Nucleus accumbens (tissue), 56 donors: Measurements from ENCODE around the gene EPM2A.

Experiments
- DNase-seq, 56 donors: peaks; one replicate each; lab custom pipeline; 2025; lab: John Stamatoyannopoulos, UW

The EPM2A gene

DNA sequence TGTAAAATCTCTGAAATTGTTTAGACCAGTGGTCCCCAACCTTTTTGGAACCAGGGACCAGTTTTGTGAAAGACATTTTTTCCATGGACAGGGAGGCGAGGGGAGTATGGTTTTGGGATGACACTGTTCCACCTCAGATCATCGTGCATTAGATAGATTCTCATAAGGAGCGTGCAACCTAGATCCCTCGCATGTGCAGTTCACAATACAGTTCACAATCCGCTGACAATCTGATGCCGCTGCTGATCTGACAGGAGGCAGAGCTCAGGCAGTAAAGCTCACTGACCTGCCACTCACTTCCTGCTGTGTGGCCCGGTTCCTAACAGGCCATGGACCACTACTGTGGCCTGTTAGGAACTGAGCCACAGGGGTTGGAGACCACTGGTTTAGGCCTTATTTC is 115.2 kb downstream of the EPM2A start:
- no peak for DNase-seq

DNA sequence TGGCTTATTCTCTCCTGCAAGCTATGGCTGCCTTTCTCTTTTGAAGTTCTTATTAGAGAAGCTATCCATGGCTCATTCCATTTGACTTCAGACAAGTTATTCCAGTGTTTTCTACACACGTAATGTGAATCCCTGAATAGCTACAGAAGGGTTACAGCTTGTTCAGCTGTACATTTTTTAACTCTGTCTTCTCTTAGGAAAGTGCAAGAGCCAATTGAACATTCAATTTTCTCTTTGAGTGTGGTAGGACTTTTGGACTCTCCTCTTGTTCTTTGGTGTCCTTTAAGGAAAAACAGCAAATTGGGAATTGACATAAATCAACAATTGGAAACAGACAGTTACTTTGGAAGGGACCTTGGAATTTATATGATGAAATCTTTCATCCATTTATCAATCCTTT is 125.8 kb downstream of the EPM2A start:
- no peak for DNase-seq

DNA sequence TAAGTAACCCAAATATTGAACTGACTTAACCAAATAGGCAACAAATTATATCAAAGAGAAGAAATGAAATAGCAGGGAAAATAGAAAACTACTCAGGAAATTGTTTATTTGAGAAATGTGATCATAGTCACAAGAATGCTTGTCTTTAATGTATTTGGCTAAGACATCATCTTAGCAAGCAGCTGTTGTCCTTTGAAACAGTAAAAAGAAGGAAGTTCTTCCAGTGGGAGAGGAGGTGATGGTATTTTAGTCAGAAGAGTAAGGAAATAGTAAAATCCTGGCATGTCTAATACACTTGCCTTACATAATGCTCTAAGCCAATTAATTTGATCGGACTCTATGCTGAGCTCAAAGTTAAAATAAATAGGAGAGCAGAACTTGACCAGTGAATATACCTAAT is 126.5 kb downstream of the EPM2A start:
- no peak for DNase-seq

DNA sequence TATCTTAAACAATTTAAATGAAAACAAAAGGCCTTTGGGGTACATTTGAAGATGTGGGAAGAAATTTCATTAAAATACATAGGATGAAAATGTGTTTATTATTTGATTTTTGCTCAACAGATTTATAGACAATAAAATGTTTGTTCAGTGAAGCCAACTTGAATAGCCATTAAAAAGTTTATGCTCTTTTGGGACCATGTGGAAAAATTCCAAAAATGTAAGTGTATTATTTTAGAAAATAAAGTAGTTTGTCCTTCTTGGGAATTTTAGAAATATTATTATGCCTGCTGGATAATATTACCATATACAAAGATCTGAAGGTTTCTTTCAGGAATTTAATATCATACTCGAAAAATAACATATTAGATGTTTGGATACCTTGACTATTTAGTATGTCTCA is 131.3 kb downstream of the EPM2A start:
- DNase-seq: no peak

DNA sequence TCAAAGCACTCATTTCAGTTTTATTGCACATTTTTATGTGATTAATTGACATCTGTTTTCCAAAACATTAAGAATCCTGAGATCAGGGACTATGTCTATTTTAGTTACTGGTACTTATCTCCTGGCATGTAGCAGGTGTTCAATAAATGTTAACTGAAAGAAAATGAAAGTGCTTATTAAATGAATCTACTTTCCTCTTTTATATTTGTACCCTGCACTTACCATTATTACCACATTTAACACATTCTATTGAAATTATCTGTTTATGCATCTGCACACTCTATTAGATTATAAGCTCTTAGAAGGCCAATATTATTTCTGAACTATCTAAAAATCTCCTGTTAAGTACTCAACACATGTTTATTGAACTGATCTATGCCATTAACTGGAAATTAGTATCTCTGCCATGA is 131.9 kb downstream of the EPM2A start:
- DNase-seq: no peak

DNA sequence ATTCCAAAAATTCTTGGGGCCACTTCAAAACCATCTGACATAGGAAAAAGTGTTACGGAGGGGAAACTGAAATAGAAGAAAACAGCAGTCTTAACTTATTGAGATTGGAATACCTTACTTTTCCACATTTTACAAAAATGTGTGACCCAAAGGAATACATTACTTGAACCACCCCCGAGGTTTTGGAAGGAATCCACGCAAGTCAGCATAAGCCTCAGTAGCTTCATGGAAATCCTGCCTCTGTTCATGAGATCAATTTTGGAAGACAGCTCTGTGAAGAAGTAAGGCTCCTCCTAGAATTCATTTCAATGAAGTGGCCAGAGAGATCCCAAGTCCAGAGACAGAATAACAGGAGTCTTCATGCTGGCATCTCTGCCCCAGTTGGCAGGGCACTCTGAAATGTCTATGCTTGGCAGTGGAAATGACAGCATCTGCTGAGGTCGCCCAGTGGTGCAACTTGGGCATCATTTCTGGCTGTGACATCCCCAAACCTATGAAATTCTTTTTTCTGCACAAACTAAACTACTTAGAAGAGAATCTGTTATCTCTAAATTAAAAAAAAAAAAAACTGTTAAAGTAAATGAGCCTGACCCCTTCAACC is 132.5 kb downstream of the EPM2A start:
- DNase-seq: no peak

DNA sequence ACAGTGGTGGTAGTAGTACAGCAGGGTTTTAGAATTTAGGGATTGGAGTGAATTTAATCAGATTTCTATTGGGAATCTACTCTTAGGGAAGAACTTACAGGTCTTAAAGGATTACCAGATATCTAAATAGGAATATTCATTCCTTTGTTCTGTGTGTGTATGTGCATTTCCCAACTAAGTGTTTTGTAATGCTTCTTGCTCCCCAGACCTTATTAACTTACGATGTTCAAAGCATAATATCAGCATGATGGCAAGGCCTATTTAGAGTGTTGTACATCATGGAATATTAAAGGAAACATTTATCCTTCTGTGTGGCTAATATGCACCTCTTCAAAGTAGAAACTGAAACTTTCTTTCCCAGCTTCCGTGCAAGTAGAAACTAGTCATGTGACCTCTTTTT is 133.9 kb downstream of the EPM2A start:
- DNase-seq: no peak

DNA sequence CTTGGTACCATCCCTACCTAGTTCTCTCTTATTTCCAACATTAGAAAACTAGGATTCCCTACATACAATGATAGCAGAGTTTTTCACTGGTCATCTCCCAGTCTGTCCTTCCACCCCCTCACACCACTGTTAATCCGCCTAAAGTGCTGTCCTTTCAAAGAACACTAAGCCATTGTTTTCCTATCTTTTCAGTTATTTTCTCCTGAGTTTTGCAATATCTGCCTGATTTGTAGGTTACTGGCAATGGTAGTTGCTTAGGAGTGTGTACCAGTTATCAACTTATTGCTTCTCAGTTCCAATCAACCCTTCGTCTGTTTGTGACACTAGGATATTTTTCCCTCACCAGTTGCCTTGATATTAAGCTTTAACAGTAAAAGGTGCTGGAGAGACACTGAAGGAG is 135.0 kb downstream of the EPM2A start:
- no peak for DNase-seq

DNA sequence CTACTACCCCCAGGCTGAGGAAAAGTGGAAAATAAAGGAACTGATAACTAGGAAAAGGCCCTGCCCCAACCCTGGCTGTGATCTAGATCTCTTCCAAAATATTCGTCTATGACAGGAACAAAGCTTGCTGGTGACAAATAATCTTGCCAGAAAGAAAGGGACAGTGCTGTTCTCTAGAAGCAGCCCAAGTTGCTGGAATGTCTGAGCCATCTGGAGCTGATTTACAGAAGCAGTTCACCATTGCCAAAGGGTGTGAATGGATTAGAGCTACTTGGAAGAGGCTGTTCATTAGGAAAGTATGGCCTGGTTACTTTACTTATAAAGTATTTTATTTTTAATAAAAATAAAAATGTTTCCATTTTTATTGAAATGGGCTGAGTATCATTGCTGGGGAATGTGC is 146.3 kb downstream of the EPM2A start:
- DNase-seq: no peak

DNA sequence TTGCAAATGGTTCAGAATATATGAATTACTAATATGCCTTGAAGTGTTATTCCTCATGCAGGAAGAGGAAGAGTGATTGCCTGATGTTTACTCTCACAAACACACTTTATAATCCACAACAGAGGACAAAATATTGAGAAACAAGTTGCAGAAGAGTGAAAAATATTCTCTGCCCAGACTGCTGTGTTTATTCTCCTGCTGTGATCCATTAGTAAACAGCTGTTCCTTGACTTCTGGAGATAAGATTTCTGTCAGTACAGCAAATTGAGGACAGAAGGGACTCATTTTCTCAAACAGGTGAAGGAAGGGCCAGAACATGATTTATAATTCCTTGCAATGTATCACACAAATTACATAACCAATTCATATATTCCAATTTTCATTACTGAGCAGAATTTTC is 148.0 kb downstream of the EPM2A start:
- no peak for DNase-seq

DNA sequence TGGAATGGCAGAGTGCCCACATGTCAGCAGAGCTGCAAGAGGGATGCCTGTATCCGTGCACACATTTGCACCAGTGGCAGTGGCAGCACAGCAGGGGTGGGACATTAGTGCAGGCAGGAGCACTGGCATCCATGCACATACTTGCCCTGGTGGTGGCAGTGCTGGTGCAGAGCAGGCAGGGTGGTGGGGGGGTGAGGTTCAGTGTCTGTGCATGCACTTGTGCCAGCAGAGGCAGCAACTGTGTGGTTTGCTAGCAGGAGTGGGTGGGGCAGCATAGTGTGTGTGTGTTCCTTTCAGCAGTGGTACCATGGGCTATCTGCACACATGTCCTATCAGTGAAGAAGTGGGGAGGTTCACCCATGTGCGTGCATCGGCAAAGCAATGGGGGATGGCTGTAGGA is 151.6 kb downstream of the EPM2A start:
- no peak for DNase-seq
